ENCODE measurements around the gene BAIAP2L2.

BAIAP2L2 gene

DNA sequence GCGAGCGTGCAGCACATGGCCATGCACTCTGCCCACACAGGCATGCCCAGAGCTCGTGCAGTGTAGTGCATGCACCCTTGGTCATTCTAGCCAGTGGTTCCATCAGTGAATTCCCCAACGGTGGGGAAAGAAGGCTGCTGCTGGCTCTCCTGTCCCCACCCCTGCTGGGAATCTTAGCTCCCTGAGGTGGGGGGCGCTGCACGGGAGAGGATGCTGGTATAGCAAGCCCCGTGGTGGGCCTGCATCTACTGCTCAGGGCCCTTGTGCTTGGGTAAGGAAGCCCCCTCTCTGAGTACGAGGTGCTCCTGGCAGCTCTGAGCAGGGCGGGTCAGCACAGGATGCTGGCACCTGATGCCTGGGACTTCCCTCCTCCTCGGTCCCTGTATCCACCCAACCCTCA, 18.5 kb upstream of the BAIAP2L2 start:
- no peak for DNase-seq (ENCODE audit: low read depth)
- no peak overlapping the region for H3K4me3 ChIP-seq (ENCODE audit: low read depth, low read length)
- TF ChIP-seq, protein P1, sequence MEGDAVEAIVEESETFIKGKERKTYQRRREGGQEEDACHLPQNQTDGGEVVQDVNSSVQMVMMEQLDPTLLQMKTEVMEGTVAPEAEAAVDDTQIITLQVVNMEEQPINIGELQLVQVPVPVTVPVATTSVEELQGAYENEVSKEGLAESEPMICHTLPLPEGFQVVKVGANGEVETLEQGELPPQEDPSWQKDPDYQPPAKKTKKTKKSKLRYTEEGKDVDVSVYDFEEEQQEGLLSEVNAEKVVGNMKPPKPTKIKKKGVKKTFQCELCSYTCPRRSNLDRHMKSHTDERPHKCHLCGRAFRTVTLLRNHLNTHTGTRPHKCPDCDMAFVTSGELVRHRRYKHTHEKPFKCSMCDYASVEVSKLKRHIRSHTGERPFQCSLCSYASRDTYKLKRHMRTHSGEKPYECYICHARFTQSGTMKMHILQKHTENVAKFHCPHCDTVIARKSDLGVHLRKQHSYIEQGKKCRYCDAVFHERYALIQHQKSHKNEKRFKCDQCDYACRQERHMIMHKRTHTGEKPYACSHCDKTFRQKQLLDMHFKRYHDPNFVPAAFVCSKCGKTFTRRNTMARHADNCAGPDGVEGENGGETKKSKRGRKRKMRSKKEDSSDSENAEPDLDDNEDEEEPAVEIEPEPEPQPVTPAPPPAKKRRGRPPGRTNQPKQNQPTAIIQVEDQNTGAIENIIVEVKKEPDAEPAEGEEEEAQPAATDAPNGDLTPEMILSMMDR (IDR thresholded peaks at IDR 0.05; ENCODE audit: insufficient read depth, low read depth, low read length, missing control alignments), result no peak

DNA sequence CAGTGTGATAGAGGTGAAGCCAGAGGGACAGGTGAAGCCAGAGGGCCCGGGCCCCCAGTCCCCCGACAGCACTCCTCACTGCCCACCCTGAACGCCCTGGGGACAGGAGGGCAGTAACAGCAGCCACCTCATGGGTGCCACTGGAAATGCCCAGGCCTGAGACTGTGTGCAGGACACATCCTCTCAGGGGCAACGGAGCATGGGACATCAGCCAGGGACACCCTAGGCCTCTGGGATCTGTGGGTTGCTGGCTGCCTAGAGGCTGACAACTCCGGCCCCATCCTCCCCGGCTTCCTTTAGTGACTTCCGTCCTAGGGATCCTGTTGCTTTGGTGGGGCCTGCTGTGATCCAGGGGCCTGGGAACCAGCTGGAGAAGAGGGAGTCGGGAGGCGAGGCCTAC, 17.4 kb upstream of the BAIAP2L2 start:
- TF ChIP-seq, protein P1 (IDR thresholded peaks at IDR 0.05; ENCODE audit: insufficient read depth, low read depth, low read length, missing control alignments), result no peak
- DNase-seq (ENCODE audit: low read depth), result no peak
- no peak overlapping the region for H3K4me3 ChIP-seq (ENCODE audit: low read depth, low read length)

DNA sequence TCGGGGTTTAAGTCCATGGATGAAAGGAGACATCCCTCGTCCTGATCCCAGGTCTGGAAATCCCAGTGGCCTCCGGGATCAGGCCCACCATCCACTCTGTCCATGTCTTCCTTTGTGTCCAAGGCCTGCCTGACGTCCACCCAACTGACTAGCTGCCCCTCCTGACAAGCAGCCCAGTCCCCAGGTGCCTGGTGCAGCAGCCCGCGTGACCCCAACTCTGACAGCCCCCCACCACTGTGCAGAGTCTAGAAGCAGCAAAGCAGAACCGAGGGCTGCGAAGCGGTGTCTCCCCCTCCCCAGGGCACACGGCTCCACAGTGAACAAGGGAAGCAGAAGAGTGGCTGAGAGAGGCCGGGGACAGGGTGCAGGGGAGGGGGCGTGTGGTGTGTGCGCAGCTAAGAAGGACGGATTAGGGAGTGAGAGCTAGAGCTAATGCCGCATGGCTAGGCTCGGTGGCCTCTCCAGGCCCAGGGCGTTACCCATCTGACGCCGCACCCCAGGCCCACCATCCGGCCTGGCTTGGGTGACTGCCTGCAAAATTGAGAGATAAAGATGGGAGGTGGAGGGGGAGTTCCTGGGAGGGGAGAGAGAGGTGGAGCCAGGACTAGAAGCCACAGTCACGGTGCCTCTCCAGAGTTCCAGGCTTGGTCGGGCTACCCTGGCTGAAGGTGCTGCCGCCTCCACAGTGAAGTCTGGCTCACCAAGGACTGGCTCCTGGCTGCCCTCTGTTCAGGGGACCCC, 16.6 kb upstream of the BAIAP2L2 start:
- TF ChIP-seq, protein P1 (IDR thresholded peaks at IDR 0.05; ENCODE audit: insufficient read depth, low read depth, low read length, missing control alignments), result no peak
- no peak for DNase-seq (ENCODE audit: low read depth)
- no peak overlapping the region for H3K4me3 ChIP-seq (ENCODE audit: low read depth, low read length)

DNA sequence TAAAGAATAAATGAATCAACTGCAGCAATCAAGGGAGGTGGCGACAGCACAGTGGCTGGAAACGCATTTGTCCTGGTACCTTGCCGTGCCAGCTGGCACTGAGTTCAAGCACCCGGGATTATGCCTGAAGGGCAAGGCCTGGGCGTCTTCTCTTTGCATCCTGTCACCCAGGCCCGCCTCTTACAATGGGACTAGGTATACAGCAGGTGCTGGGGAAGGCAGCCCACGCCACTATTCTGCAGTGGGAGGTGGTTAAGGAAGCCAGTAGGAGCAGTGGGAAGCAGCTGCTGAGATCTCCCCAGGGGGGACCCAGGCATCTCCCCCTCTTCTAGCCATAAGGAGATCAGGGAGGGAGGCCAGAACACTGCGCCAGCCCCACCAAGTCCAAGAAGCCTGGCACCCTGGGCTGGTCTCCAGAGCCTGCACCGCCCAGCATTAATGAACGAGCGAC, 15.3 kb upstream of the BAIAP2L2 start:
- no peak overlapping the region for H3K4me3 ChIP-seq (ENCODE audit: low read depth, low read length)
- TF ChIP-seq, protein P1 (IDR thresholded peaks at IDR 0.05; ENCODE audit: insufficient read depth, low read depth, low read length, missing control alignments), result no peak
- no peak for DNase-seq (ENCODE audit: low read depth)

DNA sequence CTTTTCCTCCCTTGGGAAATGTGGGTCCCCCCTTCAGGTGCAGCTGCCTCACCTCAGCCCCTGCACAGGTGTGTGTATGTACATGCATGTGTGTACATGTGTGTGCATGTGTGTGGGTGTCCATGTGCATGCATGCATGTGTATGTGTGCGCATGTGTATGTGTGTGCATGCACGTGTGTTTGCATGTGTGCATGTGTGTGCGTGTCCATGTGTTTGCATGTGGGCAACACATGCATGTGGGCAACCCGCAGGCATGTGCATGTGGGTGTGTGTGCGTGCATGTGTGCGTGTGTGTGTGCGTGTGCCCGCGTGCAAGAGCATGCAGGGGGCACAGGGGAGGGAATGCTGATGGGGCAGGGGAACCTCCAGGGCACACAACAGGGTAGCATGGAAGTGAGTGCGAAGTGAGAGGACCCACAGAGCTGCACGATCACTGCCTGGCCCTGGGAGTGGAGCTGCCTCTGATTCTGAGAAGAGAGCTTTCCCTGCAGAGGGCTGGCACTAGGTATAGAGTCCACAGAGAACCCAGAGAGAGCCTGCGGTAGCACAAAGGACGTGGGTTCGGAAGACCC, 14.6 kb upstream of the BAIAP2L2 start:
- no peak for DNase-seq (ENCODE audit: low read depth)
- TF ChIP-seq, protein P1 (IDR thresholded peaks at IDR 0.05; ENCODE audit: insufficient read depth, low read depth, low read length, missing control alignments), result no peak
- no peak overlapping the region for H3K4me3 ChIP-seq (ENCODE audit: low read depth, low read length)

DNA sequence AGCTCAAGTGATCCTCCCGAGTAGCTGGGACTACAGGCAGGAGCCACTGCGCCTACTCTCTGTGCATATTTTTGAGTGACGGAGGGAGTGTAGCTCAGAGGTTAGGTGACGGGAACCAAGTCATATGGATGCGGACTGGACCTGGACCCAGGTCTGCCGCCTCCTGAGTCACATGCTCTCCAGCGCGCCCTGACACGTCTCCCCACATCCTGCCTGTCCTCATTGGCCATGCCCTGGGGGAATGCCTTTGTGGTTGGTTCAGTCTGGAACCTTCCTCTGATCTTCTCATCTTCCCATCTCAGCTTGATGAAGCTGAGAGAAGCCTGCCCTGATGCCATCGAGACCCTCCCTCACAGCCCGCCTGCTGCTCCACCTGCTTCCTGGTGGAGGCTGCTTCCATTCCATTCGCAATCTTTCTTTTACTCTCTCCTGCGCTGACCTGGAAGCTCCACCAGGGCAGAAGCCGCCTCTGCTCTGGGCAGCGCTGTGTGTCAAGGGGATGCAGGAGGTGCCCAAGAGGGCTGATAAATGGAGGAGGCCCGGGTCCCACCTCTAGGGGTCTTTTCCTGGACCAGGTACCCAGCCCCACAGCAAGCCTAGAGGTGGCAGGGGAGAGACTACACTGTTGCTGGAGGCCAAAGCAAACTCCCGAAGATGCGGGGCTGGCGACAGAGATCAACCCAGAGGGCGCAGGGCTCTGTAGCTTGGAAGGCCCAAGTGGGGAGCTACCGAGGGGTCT, 13.9 kb upstream of the BAIAP2L2 start:
- no peak for DNase-seq (ENCODE audit: low read depth)
- no peak overlapping the region for H3K4me3 ChIP-seq (ENCODE audit: low read depth, low read length)
- TF ChIP-seq, protein P1 (IDR thresholded peaks at IDR 0.05; ENCODE audit: insufficient read depth, low read depth, low read length, missing control alignments), result no peak
